ENCODE data around the gene TMPO. TPM values are rescaled to one million over a fixed set of nuclear protein-coding genes. Genes with fewer than 3 reads are reported as not detected.

The TMPO gene
- total RNA-seq, 1 experiment from 2014 or later = 202 TPM

DNA sequence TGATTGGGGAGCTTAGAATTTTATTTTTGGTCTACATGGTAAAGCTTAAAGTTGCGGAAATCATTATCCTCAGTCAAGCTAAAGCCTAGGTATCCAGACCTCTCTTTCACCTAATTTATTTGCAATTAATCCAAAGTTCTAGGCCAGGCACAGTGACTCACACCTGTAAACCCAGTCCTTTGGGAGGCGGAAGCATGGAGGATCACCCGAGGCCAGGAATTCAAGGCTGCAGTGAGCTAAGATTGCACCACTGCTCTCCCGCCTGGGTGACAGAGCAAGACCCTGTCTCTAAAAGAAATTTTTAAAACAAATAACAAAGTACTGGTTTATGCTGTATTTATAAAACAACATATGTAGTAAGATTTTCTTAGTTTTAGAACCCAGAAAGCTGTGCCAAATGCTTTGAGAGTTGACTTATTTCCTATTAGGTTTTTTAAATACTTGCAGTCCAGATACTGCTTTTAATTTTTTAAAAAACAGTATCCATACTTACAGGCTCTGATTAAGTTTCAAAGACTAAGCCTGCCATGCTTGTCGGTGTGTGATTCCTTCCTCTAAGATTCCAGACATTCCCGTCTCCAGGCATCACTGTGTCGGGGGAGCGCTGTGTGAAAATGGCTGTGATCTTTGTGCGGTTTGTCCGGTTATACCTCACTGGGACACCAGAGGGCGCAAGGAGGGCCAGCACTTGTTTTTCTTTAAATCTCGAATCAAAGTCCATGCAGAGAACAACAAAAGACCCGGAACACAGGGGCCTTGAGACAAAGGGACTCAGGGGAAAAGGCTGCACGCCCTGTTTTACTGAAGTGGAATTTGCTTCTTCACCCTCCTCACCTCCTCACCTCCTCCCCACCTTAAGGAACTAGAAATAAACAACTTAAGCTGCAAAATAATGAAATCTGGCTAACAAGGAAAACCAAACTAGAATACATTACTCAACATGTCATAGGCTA is 24.6 kb upstream of the TMPO start:
- H3K27me3 Mint-ChIP-seq (ENCODE audit: low read depth) = no peaks in the 10 kb centered on the region
- no peak overlapping the region for H4K8ac ChIP-seq (replicated peaks; ENCODE audit: insufficient read length, low read depth, low read length)
- no peaks in the 10 kb centered on the region for H3K36me3 Mint-ChIP-seq (ENCODE audit: insufficient read depth in 1 of 3, low read depth in 3 of 3)
- H3K79me2 ChIP-seq (ENCODE audit: insufficient read depth, low read length) = no peaks in the 10 kb centered on the region
- no peak overlapping the region for H2BK20ac ChIP-seq (ENCODE audit: low read depth, low read length, poor library complexity, severe bottlenecking)
- peak overlapping the region; percentile 78; the same call in 1 of the 2 replicates for H3K14ac ChIP-seq (ENCODE audit: insufficient read depth, low read length)
- H3K23ac ChIP-seq (ENCODE audit: insufficient read length, low read depth, low read length) = no peak overlapping the region
- peaks cover 8% of the 10 kb centered on the region; the same call in 1 of the 2 replicates for H3K4me1 ChIP-seq (ENCODE audit: insufficient read depth, low read length)
- no peaks in the 10 kb centered on the region for H3K9me3 ChIP-seq (ENCODE audit: control insufficient read depth, low read depth, low read length)
- H3K27me3 ChIP-seq (ENCODE audit: insufficient read depth, low read length) = no peaks in the 10 kb centered on the region
- no CpG with 5 or more reads among the region's 14 CpGs for WGBS (ENCODE audit: extremely low coverage, insufficient read length, low lambda C conversion rate)
- H3K27ac ChIP-seq (ENCODE audit: insufficient read length, low read depth, low read length) = peak overlapping the region; percentile 70
- H3K23me2 ChIP-seq (ENCODE audit: insufficient read length, low read depth, low read length, poor library complexity, severe bottlenecking) = no peaks in the 10 kb centered on the region
- H2BK12ac ChIP-seq (ENCODE audit: insufficient read length, low read depth, low read length) = peak overlapping the region; percentile 57
- H3K9me3 Mint-ChIP-seq = no peaks in the 10 kb centered on the region
- H3K27ac Mint-ChIP-seq = peak overlapping the region; percentile 96 to 99 (median 98)
- H3K79me1 ChIP-seq (ENCODE audit: insufficient read depth, low read depth, low read length, poor library complexity, severe bottlenecking) = no peaks in the 10 kb centered on the region
- no peak overlapping the region for H3K56ac ChIP-seq (ENCODE audit: insufficient read length, low read depth, low read length)
- peak overlapping the region; percentile 8 to 66; a peak in 4 of 5 replicates for H3K4me3 Mint-ChIP-seq
- H3T11ph ChIP-seq (ENCODE audit: low read length) = peak overlapping the region; percentile 87
- no peaks in the 10 kb centered on the region for H4K20me1 ChIP-seq (ENCODE audit: control insufficient read depth, insufficient read depth, insufficient read length)
- no peak overlapping the region for H2BK15ac ChIP-seq (ENCODE audit: low read depth, low read length)
- H4K91ac ChIP-seq (ENCODE audit: insufficient read length, low read depth, low read length) = no peak overlapping the region
- H3K18ac ChIP-seq (ENCODE audit: insufficient read length, low read depth, low read length) = peak overlapping the region; percentile 58
- H3K4me2 ChIP-seq (ENCODE audit: insufficient read depth, insufficient read length, low read length) = no peak overlapping the region
- TF ChIP-seq, protein P1, sequence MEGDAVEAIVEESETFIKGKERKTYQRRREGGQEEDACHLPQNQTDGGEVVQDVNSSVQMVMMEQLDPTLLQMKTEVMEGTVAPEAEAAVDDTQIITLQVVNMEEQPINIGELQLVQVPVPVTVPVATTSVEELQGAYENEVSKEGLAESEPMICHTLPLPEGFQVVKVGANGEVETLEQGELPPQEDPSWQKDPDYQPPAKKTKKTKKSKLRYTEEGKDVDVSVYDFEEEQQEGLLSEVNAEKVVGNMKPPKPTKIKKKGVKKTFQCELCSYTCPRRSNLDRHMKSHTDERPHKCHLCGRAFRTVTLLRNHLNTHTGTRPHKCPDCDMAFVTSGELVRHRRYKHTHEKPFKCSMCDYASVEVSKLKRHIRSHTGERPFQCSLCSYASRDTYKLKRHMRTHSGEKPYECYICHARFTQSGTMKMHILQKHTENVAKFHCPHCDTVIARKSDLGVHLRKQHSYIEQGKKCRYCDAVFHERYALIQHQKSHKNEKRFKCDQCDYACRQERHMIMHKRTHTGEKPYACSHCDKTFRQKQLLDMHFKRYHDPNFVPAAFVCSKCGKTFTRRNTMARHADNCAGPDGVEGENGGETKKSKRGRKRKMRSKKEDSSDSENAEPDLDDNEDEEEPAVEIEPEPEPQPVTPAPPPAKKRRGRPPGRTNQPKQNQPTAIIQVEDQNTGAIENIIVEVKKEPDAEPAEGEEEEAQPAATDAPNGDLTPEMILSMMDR (conservative IDR thresholded peaks at IDR 0.05) = peak; percentile 90
- no peak overlapping the region for H2BK5ac ChIP-seq (ENCODE audit: insufficient read length, low read length)
- peaks cover 32 to 44% of the 10 kb centered on the region in 2 experiments for H3K4me1 Mint-ChIP-seq
- H3K9ac ChIP-seq (ENCODE audit: extremely low read depth, insufficient read length, low read length) = peak overlapping the region; percentile 26
- peak; percentile 98 for DNase-seq
- H3K4ac ChIP-seq (ENCODE audit: low read depth, low read length) = no peak overlapping the region; the same call in 1 of the 2 replicates
- H2AFZ ChIP-seq (ENCODE audit: low read length) = no peak overlapping the region
- H2BK120ac ChIP-seq (ENCODE audit: low read depth, low read length, poor library complexity, severe bottlenecking) = peak overlapping the region; percentile 74
- H2AK5ac ChIP-seq (ENCODE audit: insufficient read length, low read length) = peak overlapping the region; percentile 39
- H4K5ac ChIP-seq (ENCODE audit: insufficient read length, low read depth, low read length) = no peak overlapping the region
